ENCODE measurements around the gene UQCR11. TPM values are rescaled to one million over a fixed set of nuclear protein-coding genes. Genes with fewer than 3 reads are reported as not detected.

The UQCR11 gene
- total RNA-seq, 1 donor from 2014 or later, result 84.6 TPM

GRCh38 chr19:1634938-1635243 is 29.6 kb upstream of the UQCR11 start:
- TF ChIP-seq CTCF (IDR thresholded peaks at IDR 0.05; ENCODE audit: insufficient read depth, low read length, poor library complexity, severe bottlenecking), result no peak
- Histone ChIP-seq H3K36me3 (ENCODE audit: control insufficient read depth, insufficient read depth, low read length) (peaks cover 3% of the 10 kb centered on the region), H3K4me3 (ENCODE audit: low read depth, low read length) (no peak overlapping the region), H3K27me3 (ENCODE audit: control insufficient read depth, insufficient read depth, low read length) (no peaks in the 10 kb centered on the region)
- DNase-seq (ENCODE audit: low read depth), result no peak

- H3K27me3 ChIP-seq (ENCODE audit: control insufficient read depth, insufficient read depth, low read length), result no peaks in the 10 kb centered on the region
- no peak for DNase-seq (ENCODE audit: low read depth)
- TF ChIP-seq CTCF (IDR thresholded peaks at IDR 0.05; ENCODE audit: insufficient read depth, low read length, poor library complexity, severe bottlenecking), result no peak
- H3K4me3 ChIP-seq (ENCODE audit: low read depth, low read length), result no peak overlapping the region
- peaks cover 3% of the 10 kb centered on the region for H3K36me3 ChIP-seq (ENCODE audit: control insufficient read depth, insufficient read depth, low read length)
Observed at GRCh38 chr19:1634242-1634937, 29.1 kb upstream of the UQCR11 start.

- DNase-seq (ENCODE audit: low read depth), result no peak
- no peak for TF ChIP-seq CTCF (IDR thresholded peaks at IDR 0.05; ENCODE audit: insufficient read depth, low read length, poor library complexity, severe bottlenecking)
- H3K4me3 ChIP-seq (ENCODE audit: low read depth, low read length), result no peak overlapping the region
- H3K27me3 ChIP-seq (ENCODE audit: control insufficient read depth, insufficient read depth, low read length), result no peaks in the 10 kb centered on the region
- peaks cover 3% of the 10 kb centered on the region for H3K36me3 ChIP-seq (ENCODE audit: control insufficient read depth, insufficient read depth, low read length)
Observed at GRCh38 chr19:1633269-1633826, 28.1 kb upstream of the UQCR11 start.

- DNase-seq (ENCODE audit: low read depth), result no peak
- H3K27me3 ChIP-seq (ENCODE audit: control insufficient read depth, insufficient read depth, low read length), result no peaks in the 10 kb centered on the region
- peaks cover 3% of the 10 kb centered on the region for H3K36me3 ChIP-seq (ENCODE audit: control insufficient read depth, insufficient read depth, low read length)
- no peak for TF ChIP-seq CTCF (IDR thresholded peaks at IDR 0.05; ENCODE audit: insufficient read depth, low read length, poor library complexity, severe bottlenecking)
- no peak overlapping the region for H3K4me3 ChIP-seq (ENCODE audit: low read depth, low read length)
Observed at GRCh38 chr19:1632462-1633268, 27.4 kb upstream of the UQCR11 start.

GRCh38 chr19:1631557-1632100 is 26.4 kb upstream of the UQCR11 start:
- no peak for DNase-seq (ENCODE audit: low read depth)
- H3K36me3 ChIP-seq (ENCODE audit: control insufficient read depth, insufficient read depth, low read length), result peaks cover 2% of the 10 kb centered on the region

More at GRCh38 chr19:1631557-1632100, 26.4 kb upstream of the UQCR11 start:
- TF ChIP-seq CTCF (IDR thresholded peaks at IDR 0.05; ENCODE audit: insufficient read depth, low read length, poor library complexity, severe bottlenecking), result no peak
- Histone ChIP-seq H3K27me3 (ENCODE audit: control insufficient read depth, insufficient read depth, low read length) (no peaks in the 10 kb centered on the region), H3K4me3 (ENCODE audit: low read depth, low read length) (no peak overlapping the region)

Data from kidney epithelial cell (primary cell).